AG09309 (cell line): Measurements from ENCODE around the gene FSHR.

Source experiments
- DNase-seq: peaks from one replicate; pipeline ENCODE4 v3.0.0-alpha.2; 2010; ENCODE audit warnings: low read depth
- H3K4me3 ChIP-seq: 2 replicates; pipeline ENCODE4 v1.5.1; 2011; ENCODE audit warnings: mild to moderate bottlenecking, low read depth, low read length, moderate library complexity; ENCODE audit not compliant: control insufficient read depth
- CTCF ChIP-seq: IDR thresholded peaks from 2 replicates; pipeline ENCODE4 v1.5.1; 2011; ENCODE audit warnings: mild to moderate bottlenecking, low read depth, low read length, inconsistent platforms; ENCODE audit not compliant: insufficient read depth, control insufficient read depth; ENCODE audit errors: missing control alignments

The FSHR gene

GRCh38 chr2:48984922-48985321, 169.4 kb downstream of the FSHR start:
- no peak for DNase-seq
- H3K4me3 ChIP-seq = no peak overlapping the region
- no peak for TF ChIP-seq CTCF

DNA sequence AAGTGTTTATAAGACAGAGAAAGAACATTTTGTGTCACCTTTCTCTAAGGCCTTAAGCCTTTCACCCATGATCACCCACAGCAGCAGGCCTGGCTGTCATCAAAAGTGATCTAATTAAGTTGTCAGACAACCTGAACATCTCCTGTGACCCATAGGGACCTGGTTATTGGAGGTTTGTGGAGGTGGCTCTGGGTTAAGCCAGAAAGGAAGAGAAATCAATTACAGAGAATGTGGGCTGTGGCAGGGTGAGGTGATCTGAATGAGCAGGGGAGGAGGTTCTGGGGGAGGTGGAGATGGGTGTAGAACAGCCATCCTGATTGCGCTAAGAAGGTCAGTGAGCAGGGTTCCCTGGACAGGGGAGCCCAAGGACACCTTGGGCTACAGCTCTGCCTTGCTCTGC, 170.8 kb downstream of the FSHR start:
- no peak overlapping the region for H3K4me3 ChIP-seq
- no peak for TF ChIP-seq CTCF
- no peak for DNase-seq

DNA sequence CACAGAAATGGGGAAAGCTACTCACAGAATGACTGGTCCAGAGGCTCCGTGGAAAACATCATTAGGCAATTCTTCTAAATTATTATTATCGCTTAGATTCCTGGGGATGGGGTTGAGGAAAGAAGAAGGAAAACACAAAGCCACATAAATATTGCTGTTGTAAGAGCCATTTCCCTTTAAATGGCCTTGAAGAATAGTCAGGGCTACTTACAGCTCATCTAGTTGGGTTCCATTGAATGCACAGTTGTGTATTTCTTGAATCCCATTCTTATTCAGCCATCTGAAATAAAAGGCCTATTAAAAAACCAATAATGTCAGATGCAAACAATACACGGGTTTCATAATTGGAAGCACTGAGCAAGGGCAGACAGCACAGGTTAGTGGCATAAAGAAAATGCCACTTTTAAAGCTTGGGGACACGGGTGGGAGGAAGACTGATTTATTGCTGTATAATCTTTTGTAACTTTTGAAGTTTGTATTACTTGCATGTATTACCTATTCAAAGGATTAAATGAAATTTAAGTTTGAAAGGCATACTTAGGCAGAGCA, 171.4 kb downstream of the FSHR start:
- TF ChIP-seq CTCF = no peak
- DNase-seq = no peak
- no peak overlapping the region for H3K4me3 ChIP-seq

DNA sequence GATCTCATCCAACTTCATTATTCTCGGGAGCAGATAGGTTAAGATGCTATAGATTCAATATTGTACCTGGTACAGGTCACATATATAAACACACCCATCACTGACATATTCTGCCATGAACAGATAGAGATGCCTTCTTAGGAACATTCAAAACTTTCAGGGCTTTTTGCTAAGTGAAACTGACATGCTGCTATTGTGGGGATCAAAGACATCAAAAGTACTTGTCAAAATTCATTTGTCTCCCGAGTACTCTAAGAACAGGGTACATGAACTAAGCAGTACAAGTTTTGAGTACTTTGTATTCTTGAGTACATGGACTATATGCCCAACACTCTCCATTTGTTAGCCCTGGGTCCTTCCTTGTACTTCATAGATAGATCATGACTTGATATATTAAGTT, 173.5 kb downstream of the FSHR start:
- TF ChIP-seq CTCF = no peak
- H3K4me3 ChIP-seq = no peak overlapping the region
- DNase-seq = no peak

DNA sequence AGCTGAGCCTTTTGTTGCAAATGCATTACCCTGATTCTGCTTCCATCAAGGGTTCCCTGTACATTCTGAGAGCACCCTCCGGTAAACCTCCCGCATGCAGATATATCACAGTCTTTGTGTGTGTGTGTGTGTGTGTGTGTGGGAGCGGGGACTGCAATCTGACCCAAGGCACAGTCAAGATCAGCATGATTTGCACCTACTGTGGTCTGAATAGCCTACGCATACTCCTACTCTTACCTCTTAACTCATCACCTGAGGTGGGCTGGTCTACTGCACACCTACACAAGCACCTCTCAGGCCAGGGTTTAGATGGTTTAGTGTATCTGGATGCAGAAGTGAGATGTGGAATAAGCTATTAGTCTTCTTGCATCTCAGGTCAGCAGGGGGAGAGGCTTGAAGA, 174.6 kb downstream of the FSHR start:
- no peak overlapping the region for H3K4me3 ChIP-seq
- TF ChIP-seq CTCF = no peak
- no peak for DNase-seq

DNA sequence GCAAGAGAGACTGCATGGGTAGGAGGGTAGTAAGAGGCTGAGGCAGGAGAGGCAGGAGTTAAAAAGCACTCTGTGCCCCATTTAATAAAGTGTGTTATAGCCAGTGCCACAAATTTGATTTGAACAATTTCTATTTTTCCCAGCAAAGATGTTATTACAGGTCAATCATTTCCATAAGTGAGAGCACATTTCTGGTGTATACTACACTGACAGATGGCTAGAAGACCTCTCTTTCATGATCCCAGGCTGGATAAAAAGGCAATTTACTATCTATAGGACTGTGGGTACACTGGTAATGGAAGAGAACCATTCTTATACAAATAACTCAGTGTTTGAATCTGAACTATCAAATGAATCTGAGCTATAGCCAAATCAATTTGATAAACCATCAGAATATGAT, 176.2 kb downstream of the FSHR start:
- no peak for TF ChIP-seq CTCF
- H3K4me3 ChIP-seq = no peak overlapping the region

GRCh38 chr2:48971801-48972200, 182.5 kb downstream of the FSHR start:
- TF ChIP-seq CTCF = no peak
- DNase-seq = no peak
- no peak overlapping the region for H3K4me3 ChIP-seq

More for the DNA sequence above, 176.2 kb downstream of the FSHR start:
- DNase-seq = no peak
